ENCODE results near the gene TMTC4.
"Not testable (repeated sequence)": the region's sequence is repeated elsewhere in the genome, so short reads cannot be mapped to it uniquely, and the experiment has no call there.

The TMTC4 gene

DNA sequence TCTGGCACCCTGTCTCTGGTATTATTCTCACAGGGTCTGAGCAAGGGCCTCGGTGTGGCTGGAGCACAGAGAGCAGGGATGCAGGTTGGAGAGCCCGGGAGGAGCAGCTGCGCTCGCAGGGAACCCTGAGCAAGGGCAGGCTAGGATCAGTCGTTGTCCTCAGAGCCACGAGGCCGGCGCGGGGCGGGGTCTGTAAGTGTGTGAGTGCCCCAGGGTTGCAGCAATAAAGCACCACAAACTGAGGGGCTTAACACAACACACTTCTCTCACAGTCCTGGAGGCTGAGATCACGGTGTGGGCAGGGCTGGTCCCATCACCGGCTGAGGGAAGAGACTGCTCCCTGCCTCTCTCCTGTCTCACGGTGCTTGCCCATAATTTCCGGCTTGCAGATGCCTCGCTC, 47.5 kb downstream of the TMTC4 start:
- DNase-seq (ENCODE audit: low spot score), result no peak

DNA sequence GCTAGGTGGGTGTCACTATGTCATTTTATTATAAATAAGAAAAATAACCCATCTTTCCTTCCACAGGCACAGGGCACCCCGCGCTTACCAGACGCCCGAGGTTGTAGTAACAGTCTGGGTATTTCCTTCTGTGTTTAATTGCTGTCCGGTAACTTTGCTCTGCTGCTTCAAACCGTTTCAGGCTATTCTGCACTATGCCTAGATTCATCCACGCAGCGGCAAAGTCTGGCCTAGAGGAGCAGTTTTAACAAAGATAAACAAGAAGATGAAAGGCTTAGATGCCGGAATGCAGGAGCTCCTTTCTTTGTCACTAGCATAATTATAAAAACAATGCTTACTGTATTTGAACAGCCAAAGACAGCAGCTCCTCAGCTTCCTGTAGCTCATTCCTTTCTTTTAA, 49.1 kb downstream of the TMTC4 start:
- DNase-seq (ENCODE audit: low spot score), result no peak

DNA sequence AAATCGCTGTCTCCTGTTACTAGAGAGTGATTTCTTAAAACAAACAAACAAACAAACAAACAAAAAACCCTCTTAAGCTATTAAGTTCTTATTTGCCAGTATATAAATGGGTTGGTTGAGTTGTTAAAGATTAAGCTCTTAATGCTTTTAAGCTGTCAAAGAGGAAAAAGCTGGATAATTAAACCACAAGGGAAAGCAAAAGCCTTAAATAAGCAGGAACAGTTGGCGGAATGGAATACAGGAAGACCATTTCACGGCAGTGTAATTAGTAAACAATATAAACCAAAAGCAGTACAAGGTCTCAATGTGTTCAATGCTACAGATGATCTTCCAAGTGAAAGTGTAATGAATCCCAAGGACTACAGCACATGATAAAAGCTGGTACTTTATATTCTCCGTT, 53.8 kb downstream of the TMTC4 start:
- no peak for DNase-seq (ENCODE audit: low spot score)

DNA sequence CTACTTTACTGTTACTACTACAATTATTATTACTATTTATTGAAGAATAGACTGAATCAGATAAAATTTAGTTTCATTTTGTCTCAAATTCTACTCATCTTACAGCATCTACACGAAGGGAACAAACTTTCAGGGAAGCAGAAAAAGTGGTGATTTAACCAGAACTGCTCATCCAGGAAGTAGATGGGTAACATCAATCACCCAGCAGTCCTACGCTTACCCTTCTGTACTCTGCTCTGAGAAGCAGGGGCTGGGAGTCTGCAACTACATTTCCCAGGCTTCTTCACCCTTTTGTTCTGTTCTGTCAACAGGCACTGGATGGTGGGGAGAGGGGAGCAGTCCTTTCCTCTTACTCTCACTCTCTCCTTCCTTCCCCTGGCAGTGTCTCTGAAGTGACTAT, 54.7 kb downstream of the TMTC4 start:
- no peak for DNase-seq (ENCODE audit: low spot score)

DNA sequence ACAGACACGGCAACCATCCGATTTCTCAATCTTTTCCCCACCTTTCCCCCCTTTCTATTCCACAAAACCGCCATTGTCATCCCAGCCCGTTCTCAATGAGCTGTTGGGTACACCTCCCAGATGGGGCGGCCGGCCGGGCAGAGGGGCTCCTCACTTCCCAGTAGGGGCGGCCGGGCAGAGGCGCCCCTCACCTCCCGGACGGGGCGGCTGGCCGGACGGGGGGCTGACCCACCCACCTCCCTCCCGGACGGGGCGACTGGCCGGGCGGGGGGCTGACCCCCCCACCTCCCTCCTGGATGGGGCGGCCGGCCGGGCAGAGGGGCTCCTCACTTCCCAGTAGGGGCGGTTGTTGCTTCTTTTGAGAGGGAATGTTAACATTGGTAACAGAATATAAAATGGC, 55.7 kb downstream of the TMTC4 start:
- not testable (repeated sequence) for DNase-seq (ENCODE audit: low spot score)

DNA sequence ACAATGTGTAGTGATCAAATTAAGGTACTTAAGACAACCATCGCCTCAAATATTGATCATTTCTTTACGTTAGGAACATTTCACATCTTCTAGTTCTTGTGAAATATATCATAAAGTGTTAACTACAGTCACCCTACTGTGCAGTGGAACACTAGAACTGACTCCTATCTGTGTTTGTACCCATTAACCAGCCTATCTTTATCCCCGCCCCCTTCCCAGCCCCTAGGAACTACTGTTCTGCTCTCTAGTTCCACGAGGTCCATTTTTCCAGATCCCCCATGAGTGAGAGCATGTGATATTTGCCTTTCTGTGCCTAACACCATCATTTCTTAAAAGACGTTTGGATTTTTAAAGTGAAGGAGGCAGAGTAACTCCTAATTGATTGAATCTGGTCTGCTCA, 61.6 kb downstream of the TMTC4 start:
- DNase-seq (ENCODE audit: low spot score), result no peak

DNA sequence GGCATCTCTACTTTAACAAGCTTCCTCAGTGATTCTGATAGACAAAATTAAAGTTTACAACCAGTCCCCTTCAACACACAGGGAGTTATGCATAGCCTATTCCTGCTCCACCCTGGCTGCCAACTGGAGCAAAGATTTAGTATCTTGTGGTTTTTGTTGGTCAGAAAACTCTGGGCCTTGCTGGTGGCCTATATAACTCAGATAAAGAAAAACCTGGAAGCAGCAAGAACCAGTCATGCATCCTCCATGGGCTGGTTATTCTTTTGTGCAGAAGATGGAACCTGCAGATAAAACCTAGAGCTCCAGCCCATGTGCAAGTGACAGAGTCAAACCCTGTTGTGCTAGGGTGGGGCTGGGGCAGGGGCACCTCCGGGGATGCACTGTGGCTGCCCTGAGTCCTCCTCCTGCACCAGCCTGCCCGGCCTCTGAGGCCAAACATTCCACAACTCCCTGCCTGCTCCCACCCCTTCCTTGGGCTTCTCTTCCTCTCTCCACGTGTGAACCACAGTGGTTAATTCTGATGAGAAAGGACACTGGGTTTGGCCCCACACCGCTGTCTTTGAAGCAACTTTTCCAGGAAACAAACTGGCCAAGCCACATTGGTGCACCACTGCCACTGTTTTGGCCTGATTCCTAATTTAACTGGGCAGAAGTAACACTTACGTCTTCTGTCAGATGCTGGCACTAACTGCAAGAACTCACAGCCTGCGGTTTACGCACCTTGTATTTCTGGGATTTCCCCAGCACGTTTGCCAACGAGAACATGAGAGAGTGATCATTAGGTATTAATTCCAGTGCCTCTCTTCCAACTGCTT, 62.7 kb downstream of the TMTC4 start:
- no peak for DNase-seq (ENCODE audit: low spot score)

DNA sequence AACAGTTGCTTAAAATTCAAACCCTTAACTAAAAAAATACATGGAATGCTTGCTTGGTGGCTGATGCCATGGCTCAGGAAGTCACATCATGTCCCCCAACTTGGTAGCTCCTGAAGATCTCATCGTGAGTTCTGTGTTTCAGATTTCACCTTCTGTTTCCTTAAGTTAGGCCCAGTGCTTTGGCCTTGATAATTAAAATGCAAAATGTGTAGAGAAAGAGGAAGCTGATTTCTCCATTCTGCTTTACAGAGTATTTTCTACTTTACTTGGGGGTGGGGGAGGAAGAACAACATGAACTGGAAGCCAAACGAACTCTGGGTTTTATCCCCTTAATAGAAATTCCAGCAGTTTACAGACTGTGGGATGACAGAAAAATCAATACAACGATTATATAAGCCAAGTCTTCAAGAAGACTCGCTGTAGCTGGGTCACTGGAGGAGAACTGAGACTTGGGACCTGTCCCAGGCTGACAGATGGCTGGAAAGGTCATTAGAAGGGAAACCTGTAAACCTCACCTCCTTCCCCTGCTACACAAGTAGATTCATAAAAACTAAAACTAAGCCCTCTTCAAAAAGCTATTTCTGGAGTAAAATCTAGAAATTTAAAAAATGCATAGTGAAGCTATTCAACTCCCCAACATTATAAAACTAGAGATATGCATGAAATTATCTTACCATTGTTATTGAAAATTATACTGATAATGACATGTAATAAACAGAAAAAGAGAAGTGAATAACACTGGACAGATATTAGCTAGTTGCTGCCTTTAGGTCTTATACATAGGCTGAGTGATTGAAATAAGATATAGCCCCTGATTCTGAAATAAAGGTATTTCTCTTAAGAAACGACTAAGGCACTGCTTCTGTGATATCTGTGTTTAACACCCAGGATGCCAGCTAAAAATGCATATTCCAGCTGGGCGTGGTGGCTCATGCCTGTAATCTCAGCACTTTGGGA, 63.9 kb downstream of the TMTC4 start:
- no peak for DNase-seq (ENCODE audit: low spot score)

DNA sequence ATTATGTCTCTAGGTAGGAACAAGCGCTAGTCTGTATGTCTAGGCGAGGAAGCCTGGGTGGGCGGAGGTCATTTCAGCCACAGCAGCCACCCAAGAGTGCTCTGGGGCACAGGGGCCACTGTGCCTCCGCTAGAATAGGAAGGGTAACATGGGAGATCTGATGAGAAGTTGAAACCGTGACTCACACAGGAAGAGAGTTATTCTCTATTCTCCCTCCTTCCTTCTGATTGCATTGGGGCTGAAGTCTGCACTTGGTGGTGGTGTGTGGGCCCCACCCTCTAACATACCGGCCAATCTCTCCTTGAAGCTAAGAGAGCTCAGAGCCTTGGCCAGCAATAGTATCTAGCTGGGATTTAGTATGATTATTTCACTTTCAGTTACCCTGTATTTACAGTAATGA, 65.7 kb downstream of the TMTC4 start:
- DNase-seq (ENCODE audit: low spot score), result no peak

DNA sequence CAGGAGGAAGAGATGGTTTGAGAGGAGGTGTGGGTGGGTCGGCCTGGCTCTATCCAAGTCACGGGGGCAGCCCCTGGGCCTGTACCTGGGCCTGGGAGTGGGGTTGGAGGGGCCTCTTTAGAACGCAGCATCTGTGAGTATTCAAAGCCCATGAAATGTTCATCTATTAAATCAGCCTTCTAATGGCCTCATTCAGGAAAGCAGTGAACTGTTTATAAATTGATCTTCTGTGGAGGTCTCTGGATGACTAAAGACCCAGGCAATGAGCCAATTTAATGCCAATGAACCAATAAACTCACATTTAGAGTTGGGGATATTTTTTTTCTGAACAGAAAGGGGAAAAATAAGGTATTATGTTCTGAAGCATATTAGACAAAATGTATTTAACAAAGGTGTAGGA, 66.1 kb downstream of the TMTC4 start:
- DNase-seq (ENCODE audit: low spot score), result no peak

DNA sequence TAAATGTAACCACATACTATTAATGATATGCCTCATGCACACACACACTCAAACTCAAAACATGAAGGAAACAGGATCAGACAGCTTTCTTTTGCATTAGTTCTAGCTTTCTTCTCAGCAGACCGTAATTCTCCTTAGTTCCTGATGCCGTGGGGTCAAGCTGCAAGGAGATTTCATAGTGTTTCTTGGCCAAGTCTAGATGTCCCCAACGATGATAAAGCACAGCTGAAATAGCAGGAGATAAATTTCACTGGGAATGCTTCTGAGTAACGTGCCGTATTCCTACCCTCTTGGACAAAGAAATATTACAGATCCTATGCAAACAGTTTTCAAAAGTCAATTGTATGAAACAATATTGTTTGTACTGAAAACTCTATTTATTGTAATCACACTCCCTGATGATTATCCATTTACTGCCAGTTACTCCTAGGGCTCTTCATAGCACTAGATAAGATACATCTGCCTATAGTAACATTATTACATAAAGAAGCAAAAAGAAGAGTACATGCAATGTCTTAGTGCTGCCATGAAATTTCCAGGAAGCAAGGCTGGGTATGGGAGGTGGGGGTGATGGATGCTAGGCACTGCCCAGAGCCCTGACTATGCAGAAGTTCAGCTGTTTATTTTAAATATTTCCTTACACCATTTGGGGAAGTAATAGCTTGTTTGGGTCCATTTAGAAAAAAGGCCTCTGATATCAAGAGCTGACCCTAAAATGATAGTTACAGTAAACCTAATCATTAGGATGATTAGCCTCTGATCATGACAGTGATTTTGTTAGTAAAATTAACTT, 69.5 kb downstream of the TMTC4 start:
- DNase-seq (ENCODE audit: low spot score), result no peak

DNA sequence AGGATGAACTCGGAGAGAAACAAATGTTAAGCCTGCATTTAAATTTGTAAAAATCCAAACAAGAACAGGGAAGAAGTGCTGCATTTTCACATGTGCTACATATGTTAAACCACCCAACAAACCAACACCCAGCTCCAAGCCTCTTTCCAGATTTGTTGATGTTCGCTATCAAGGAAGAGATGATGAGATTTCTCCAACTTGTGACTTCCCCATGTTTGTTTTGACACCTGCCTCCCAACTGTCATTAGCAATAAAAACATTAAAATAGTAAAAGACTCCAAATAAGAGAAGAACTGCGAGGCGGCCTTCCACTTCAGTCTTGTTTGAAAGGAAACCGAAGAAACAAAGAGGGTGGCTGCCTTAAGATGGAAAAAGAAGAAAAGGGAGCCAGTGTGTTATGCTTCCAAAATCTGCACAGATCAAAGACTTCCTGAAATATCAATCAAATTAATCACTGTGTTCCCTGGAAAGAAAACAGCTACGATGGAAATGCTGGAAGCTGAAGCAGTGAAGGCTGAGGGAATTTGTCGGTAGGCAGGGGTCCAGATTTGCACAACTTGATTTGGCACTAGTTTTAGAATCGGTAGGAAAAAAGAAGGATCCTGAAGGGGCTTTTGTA, 72.0 kb downstream of the TMTC4 start:
- DNase-seq (ENCODE audit: low spot score), result no peak

DNA sequence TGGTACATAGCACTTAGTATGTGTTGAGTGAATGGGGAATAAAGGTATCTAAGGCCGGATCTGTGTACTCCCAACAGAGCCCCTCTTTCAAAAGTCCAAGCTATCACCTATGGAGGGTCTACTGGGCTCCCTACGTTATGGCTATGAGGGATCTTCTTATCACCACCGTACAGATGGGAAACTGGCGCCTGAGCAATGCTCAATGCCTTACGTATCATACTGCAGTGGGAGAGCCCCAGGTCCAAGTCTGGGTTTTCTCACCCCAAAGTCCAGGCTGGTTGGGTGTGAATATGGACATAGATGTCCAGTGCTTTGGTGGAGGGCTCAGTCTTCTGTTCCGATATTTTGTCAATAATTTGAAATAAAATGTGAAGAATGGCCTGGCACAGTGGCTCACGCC, 72.9 kb downstream of the TMTC4 start:
- no peak for DNase-seq (ENCODE audit: low spot score)

DNA sequence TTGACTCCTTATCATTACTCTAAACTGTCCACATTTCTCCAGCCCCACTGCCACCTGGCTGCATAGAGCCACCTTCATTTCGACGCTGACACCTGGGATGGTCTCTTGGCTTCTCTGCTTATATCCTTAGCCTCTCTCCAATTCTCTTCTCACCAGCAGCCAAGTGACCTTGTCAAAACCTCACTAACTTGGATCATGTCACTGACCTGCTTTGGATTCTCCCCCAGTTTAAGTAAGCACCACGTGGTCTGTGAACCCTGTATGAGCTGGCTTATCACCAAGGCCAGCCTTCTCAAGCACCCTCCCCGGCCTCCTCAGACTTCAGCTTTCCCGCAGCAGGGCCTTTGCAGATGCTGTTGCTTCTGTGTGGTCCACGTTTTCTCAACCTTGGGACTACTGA, 73.7 kb downstream of the TMTC4 start:
- no peak for DNase-seq (ENCODE audit: low spot score)

DNA sequence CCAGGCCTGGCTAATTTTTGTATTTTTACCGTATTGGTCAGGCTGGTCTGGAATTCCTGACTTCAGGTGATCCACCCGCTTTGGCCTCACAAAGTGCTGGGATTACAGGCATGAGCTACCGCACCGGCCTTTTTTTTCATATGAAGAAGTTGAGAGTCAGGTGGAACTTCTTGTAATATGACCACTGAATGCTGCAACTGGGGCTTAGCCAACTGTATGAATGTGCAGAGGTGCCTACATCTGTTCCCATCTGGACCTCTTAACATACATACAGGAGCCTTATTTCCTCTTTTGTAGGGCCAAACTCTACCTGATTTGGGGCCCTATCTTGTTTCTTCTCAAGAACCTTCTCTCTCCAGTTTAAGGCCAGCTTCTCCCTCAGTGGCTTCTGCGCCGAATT, 74.1 kb downstream of the TMTC4 start:
- no peak for DNase-seq (ENCODE audit: low spot score)

DNA sequence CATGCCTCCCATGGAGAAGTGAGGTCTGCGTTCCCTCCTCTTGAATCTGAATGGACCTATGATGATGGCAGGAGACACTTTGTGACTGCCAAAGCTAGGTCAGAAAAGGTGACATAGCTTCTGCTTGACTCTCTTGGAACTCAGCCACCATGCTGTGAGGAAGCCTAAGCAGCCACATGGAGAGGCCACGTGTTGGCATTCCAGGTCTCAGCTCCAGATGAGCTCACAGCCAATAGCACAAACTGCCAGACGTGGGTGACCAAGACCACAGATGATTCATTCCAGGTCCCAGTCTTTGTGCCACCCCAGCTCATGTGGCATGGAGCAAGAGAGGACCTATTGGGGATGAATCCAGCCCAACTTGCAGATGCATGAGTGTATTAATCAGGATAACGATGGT, 77.3 kb downstream of the TMTC4 start:
- no peak for DNase-seq (ENCODE audit: low spot score)

DNA sequence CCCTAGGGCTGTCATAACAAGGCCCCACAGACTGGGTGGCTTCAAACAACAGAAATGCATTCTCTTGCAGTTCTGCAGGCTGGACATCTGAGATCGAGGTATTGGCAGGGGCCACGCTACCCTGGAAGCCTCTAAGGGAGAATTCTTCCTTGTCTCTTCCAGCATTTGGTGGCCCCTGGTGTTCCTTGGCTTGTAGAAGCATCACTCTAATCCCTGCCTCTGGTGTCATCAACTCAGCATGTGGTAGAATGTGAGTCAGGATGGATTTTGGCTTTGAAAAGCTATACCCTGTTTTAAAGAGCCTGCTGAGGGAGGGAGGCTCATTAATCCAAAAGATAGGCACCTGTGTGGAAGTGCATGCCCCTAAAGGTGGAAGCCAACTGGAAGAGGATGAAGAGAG, 78.1 kb downstream of the TMTC4 start:
- DNase-seq (ENCODE audit: low spot score), result no peak

DNA sequence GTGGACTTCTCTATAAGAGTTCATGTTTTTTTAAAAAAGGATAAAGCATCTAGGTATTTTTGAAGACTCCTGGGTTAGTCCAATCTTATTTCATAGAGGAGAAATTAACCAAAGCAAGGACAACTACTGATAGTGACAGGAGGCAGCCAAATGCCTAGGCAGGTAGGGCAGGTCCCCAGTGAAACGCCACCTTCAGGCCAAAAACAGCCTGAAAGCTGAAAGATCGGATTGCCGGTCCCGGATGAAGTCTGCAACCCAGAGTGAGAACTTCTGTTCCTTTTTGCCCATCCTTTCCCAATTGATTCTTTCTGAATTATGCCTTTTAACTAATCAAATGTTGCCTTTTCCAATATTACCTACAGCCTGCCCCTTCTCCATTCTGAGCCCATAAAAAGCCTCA, 79.9 kb downstream of the TMTC4 start:
- no peak for DNase-seq (ENCODE audit: low spot score)

DNA sequence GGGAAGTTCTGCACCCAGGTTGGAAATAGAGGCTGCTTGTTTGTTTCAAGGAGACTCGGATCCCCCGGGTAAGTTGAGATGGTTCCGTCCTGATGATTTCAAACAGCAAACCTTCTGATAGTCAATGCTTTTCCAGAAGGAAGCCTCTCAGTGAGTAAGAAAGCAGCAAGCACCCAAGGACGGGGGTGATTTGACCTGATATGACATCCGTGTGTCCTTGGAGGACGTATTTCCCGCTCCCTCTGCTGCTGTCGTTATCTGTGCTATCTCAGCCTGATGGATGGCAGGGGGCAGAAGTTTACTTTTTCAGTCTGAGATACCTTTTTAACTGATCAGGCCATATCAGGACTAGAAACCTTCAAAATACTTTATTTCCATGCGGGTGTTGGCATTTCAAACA, 80.3 kb downstream of the TMTC4 start:
- DNase-seq (ENCODE audit: low spot score), result no peak

DNA sequence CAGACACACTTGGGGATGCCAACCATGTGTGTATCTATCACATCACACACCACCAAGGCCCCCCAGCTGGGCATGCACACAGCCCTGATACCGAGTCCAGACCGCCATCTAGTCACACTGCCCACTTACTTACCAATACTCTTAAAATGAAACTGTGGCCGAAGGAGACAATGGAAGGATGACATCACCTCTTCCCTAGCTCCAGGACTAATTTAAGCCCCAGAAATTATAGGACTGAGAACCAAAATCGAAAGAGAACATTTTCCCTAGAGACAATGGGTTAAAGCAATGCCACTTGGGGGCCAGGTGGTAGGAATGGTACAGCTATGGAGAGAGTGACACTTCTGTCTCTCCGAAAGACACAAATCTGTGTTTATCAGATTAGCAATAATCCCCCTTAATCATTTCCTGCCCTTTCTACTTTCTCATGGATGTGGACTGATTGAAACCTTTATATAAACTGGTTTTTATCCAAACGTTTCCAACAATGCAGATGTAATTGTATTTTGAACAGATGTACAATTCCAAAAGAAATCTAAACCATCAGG, 85.3 kb downstream of the TMTC4 start:
- no peak for DNase-seq (ENCODE audit: low spot score)

DNA sequence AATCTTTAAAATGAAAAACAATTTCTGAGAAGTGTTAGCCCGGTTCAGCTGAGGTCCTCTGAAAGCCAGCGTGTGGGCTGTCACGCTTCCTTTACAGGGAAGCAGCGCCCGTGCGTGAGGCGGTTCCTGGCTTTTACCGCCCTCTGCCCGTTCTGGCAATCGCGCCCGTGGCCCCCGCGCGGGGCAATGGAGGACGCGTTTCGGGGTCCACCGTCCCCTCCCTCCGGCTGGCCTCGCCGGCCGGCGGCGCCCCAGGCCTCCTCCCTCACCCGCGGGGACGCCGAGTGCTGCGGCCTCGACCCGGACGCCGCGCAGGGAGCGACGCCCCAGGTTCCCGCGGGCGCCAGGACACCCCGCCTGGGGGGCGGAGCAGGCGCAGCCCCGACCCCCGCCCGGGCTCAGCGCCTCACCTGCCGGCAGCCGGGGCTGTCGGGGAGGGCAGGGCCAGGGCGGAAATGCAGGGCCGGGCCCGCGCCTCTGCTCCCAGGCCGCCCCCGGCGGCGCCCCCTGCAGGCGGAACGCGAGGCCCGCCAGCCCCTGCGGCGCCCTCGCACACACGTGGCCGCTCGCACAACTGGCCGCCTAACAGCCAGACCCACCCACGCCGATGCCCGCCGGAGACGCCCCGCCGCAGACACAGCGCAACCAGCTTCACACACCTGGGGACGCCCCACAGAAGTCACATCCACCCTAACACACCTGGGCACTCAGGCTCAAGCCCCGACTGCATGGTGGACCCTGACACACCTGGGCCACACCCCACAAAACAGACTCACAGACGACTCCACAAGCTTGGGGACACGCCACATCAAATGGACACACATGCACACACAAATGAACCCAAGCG, 86.0 kb downstream of the TMTC4 start, which contains the start of gene GGACT:
Gene GGACT (minus strand): TSS at position 459 of the 847 bp plus-strand sequence. CDS start 56,198 bp downstream, outside the sequence.
- DNase-seq (ENCODE audit: low spot score), result peak; percentile 47

Measured in putamen (tissue), 1 donor.